Left lung (tissue), 10 donors: ENCODE data around the gene DTNB. TPM values are rescaled to one million over a fixed set of nuclear protein-coding genes. Genes with fewer than 3 reads are reported as not detected.

ENCODE experiments used
- ATAC-seq: fragments of 200-7000 bp; cut with Tn5 transposase; one replicate; pipeline ENCODE4 v1.9.1; 2020; ENCODE audit warnings: moderate library complexity
- DNase-seq, 4 donors: peaks; one replicate each; pipeline ENCODE4 v3.0.0-alpha.2; 2013 to 2020
- H3K27ac ChIP-seq, 2 donors: fragments of 200-600 bp; sonication (generic) in 1 of 2; one replicate each; pipeline versions ENCODE4 v1.5.0 to v1.8.0; 2020 to 2021
- H3K27me3 ChIP-seq, 2 donors: fragments of 200-600 bp; sonication (generic) in 1 of 2; one replicate each; pipeline versions ENCODE4 v1.5.0 to v1.8.0; 2020 to 2021
- H3K36me3 ChIP-seq, 2 donors: fragments of 200-600 bp; sonication (generic) in 1 of 2; one replicate each; pipeline versions ENCODE4 v1.5.0 to v1.8.0; 2020 to 2021
- H3K4me1 ChIP-seq, 2 donors: fragments of 200-600 bp; one replicate each; pipeline ENCODE4 v1.8.0; 2021
- H3K4me3 ChIP-seq, 2 donors: fragments of 200-600 bp; sonication (generic) in 1 of 2; one replicate each; pipeline versions ENCODE4 v1.5.0 to v1.8.0; 2020 to 2021; ENCODE audit warnings: mild to moderate bottlenecking in 1 of 2
- H3K9me3 ChIP-seq, 2 donors: fragments of 200-600 bp; sonication (generic) in 1 of 2; one replicate each; pipeline versions ENCODE4 v1.5.0 to v1.8.0; 2020 to 2021
- intact Hi-C, 2 donors: fragments of 100-400 bp; cut with DNase I; formaldehyde crosslinking; loops; one replicate each; pipeline versions ENCODE4 v1.11.2 to v1.14.2; 2022
- polyA plus RNA-seq, 6 donors: library from polyadenylated mRNA; unstranded; fragments of 120-200 nt; gene quantifications; one replicate each; pipeline ENCODE4 v1.2.1, GENCODE V29; 2013; ENCODE audit not compliant: insufficient read length in 6 of 6
- total RNA-seq, 2 donors: library from RNA; stranded (reverse); fragmentation: NEBNext Ultra II Directional; extraction: Animal tissue kit (Norgen Biotek cat#: 25700); gene quantifications; one replicate each; pipeline ENCODE4 v1.2.1, GENCODE V29; 2021
- TF ChIP-seq, protein P1 (sequence below), 2 donors: fragments of 200-600 bp; sonication (generic) in 1 of 2; IDR thresholded peaks; one replicate each; pipeline versions ENCODE4 v1.5.0 to v1.8.0; 2021; ENCODE audit warnings: antibody characterized with exemption in 2 of 2
- donor health status: DM: no; HTN: yes; CAD: no.
- donor health status: DM: no; HTN: no; CAD: no.

The DTNB gene
- total and polyA plus RNA-seq, 8 donors = 17.6 to 32.5 (median 29.5) TPM

DNA sequence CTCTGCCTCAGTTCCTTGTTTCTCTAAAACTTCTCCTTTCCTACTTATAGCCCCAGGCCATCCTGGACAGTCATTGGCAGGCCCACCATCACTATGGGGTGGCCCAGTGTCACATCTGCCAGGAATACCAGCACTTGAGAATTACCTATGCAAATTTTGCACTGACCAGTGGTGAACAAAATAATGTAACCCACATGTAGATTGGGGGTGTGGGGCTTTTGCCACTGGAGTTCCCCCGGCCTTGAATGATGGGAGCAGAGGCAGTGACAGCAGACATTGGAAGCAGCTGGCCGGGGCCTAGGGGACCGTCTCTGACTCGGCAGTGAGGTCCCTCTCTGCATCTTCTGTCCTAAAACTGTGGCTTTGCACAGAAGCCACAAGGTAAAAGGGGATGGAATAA is 306.7 kb downstream of the DTNB start:
- peaks cover 2 to 16% of the 10 kb centered on the region in 2 donors for H3K4me1 ChIP-seq
- TF ChIP-seq, protein P1, sequence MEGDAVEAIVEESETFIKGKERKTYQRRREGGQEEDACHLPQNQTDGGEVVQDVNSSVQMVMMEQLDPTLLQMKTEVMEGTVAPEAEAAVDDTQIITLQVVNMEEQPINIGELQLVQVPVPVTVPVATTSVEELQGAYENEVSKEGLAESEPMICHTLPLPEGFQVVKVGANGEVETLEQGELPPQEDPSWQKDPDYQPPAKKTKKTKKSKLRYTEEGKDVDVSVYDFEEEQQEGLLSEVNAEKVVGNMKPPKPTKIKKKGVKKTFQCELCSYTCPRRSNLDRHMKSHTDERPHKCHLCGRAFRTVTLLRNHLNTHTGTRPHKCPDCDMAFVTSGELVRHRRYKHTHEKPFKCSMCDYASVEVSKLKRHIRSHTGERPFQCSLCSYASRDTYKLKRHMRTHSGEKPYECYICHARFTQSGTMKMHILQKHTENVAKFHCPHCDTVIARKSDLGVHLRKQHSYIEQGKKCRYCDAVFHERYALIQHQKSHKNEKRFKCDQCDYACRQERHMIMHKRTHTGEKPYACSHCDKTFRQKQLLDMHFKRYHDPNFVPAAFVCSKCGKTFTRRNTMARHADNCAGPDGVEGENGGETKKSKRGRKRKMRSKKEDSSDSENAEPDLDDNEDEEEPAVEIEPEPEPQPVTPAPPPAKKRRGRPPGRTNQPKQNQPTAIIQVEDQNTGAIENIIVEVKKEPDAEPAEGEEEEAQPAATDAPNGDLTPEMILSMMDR (IDR thresholded peaks at IDR 0.05) = no peak
- H3K9me3 ChIP-seq = no peaks in the 10 kb centered on the region
- no peaks in the 10 kb centered on the region for H3K27me3 ChIP-seq
- H3K4me3 ChIP-seq = no peak overlapping the region
- intact Hi-C loops = no loop called here
- DNase-seq (no peak), ATAC-seq (no peak)
- H3K36me3 ChIP-seq = no peaks in the 10 kb centered on the region
- no peak overlapping the region for H3K27ac ChIP-seq

DNA sequence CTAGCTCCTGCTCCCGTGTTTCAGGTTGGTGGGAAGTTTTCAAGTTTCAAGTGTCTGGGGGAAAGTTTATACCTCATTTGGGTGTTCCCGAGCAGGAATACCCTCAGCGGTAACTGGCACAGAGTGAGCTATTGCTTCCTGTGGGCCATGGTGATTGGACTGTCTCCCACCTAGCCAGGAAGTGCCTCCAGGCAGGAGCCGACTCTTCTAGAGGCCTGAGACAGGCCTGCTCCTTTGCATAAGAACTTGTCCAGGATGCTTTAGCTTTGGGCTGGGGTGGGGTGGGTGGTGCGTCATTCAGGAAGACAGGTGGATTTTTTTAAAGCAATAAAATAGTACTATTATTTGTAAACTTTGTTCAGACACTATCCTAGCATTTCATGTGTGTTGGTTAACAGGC is 308.1 kb downstream of the DTNB start:
- no peak overlapping the region for H3K27ac ChIP-seq
- TF ChIP-seq, protein P1 (IDR thresholded peaks at IDR 0.05) = no peak
- H3K4me3 ChIP-seq = no peak overlapping the region
- no peaks in the 10 kb centered on the region for H3K27me3 ChIP-seq
- H3K9me3 ChIP-seq = no peaks in the 10 kb centered on the region
- no peaks in the 10 kb centered on the region for H3K36me3 ChIP-seq
- ATAC-seq = no peak
- no peak for DNase-seq
- peaks cover 3 to 20% of the 10 kb centered on the region in 2 donors for H3K4me1 ChIP-seq
- intact Hi-C loops = no loop called here

DNA sequence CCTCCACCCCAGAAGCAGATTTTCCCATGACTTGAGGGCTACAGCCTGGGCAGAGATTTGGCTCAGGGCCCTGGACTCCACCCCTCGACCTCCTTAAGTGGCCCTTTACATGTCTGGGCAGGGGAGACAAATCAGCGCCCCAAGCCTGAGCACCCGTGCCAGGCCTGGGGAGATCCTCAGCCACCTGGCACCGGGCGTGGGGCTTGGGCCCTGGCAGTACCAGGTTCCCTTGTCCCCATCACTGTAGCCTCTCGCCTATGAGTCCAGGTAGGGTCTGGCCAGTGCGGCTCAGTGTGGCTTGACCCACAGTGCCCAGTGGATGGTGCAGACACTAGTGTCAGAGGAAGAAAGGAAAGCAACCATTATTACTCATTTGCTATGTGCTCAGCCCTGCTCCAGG is 309.6 kb downstream of the DTNB start:
- no peak for ATAC-seq
- Histone ChIP-seq H3K4me1 (peaks cover 3 to 20% of the 10 kb centered on the region in 2 donors), H3K9me3 (no peaks in the 10 kb centered on the region), H3K27ac (no peak overlapping the region), H3K27me3 (no peaks in the 10 kb centered on the region), H3K4me3 (no peak overlapping the region), H3K36me3 (no peaks in the 10 kb centered on the region)
- no peak for DNase-seq
- intact Hi-C loops = no loop called here
- TF ChIP-seq, protein P1 (IDR thresholded peaks at IDR 0.05) = no peak

DNA sequence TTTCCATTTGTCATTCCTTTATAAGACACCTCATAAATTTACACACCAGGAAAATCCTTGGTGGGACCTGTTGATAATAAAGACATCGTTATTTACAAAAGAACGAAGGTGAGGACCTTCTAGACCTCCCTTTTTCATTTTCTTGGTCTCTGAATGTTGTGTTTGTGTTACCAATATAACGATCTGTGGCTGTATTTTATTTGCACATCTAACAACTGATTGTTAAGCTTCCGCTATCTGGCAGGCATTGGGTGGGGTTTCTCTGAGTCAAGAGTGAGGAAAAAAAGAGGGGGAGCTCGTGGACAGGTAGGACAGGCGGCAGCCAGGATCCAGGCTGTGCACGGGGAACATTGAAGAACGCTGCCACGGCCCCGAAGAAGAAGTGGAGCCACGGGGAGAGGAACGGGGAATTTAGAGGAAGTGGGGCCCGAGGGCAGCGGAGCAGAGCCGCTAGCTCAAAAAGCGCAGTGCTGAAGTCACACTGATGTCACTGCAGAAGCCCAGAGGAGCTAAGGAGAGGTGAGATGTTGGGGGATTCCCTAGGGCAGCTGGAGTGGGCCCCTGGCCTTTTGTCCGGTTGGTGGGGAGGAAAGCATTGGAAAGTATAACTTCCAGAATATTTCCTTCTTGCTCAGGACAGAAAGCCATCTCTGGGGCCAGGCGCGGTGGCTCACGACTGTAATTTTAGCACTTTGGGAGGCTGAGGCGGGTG is 310.8 kb downstream of the DTNB start:
- Histone ChIP-seq H3K36me3 (no peaks in the 10 kb centered on the region), H3K9me3 (no peaks in the 10 kb centered on the region), H3K4me1 (peaks cover 3 to 20% of the 10 kb centered on the region in 2 donors), H3K27ac (peak overlapping the region; percentile 56 to 91), H3K4me3 (peak overlapping the region; percentile 12 to 39), H3K27me3 (no peaks in the 10 kb centered on the region)
- intact Hi-C loops = no loop called here
- peak; percentile 68 for ATAC-seq
- TF ChIP-seq, protein P1 (IDR thresholded peaks at IDR 0.05) = no peak
- DNase-seq = peak in 2 of 4 donors; percentile 80 to 91

DNA sequence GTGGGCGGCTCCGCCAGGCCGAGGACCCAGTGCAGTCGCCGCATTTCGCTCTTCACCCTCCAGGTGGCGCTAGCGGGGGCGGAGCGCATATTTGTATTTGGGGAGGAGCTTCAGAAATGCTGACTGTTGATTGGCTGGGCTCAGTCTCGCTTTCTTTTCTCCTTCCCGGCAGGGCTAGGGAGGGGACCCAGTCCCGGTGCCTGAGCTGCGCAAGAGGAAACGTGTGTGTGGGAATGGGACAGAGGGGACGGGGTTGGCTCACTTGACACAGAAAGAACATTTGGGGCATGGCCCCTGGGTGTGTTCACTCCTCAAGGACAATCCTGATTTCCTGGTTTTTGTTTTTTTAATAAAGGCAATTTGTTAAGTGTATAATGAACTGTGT is 311.3 kb downstream of the DTNB start:
- ATAC-seq = peak; percentile 99
- H3K27me3 ChIP-seq = no peaks in the 10 kb centered on the region
- peaks cover 3 to 20% of the 10 kb centered on the region in 2 donors for H3K4me1 ChIP-seq
- no peaks in the 10 kb centered on the region for H3K36me3 ChIP-seq
- peak overlapping the region; percentile 56 to 91 for H3K27ac ChIP-seq
- H3K9me3 ChIP-seq = no peaks in the 10 kb centered on the region
- peak; percentile 92 to 95 (median 94) for DNase-seq
- TF ChIP-seq, protein P1 (IDR thresholded peaks at IDR 0.05) = peak; percentile 96 to 99
- intact Hi-C loops = no loop called here
- peak overlapping the region; percentile 12 to 39 for H3K4me3 ChIP-seq
